Femur (tissue), 1 donor: Measurements from ENCODE around the gene TMUB2.

Experiments
- DNase-seq: peaks from one replicate; pipeline ENCODE4 v3.0.0-alpha.2; 2017

TMUB2 gene

DNA sequence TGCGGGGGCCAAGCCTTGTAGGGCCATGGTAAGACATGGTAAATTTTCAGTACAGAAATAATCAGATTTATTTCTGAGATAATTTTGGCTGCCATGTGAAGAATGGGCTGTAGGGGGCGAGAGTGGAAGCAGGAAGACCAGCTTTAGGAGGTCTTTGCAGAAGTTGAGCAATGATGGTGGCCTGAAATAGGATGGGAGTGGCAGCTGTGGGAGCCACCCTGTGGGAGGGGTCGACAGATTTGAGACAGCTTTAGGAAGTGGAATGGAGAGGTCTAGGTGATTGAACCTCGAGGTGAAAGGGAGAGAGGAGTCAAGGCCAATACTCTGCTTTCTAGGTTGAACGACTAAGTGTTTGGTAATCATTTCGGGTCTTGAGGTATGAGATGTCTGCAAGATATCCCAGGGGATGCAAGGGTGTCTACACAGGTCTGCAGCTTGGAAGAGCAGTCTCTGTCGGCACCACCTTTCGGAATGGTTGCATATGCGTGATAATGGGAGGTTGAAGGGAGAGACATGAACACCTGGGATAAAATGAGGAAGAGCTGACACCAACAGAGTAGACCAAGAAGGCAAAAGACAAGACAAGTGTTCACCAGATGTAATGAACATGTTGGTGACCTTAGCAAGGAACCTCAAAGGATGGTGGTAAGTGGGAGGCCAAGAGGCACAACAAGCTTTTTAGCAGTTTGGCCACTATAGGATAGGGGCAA, 17.1 kb downstream of the TMUB2 start:
- DNase-seq = peak; percentile 47

GRCh38 chr17:44204441-44204882, 17.7 kb downstream of the TMUB2 start:
- DNase-seq = peak; percentile 18

DNA sequence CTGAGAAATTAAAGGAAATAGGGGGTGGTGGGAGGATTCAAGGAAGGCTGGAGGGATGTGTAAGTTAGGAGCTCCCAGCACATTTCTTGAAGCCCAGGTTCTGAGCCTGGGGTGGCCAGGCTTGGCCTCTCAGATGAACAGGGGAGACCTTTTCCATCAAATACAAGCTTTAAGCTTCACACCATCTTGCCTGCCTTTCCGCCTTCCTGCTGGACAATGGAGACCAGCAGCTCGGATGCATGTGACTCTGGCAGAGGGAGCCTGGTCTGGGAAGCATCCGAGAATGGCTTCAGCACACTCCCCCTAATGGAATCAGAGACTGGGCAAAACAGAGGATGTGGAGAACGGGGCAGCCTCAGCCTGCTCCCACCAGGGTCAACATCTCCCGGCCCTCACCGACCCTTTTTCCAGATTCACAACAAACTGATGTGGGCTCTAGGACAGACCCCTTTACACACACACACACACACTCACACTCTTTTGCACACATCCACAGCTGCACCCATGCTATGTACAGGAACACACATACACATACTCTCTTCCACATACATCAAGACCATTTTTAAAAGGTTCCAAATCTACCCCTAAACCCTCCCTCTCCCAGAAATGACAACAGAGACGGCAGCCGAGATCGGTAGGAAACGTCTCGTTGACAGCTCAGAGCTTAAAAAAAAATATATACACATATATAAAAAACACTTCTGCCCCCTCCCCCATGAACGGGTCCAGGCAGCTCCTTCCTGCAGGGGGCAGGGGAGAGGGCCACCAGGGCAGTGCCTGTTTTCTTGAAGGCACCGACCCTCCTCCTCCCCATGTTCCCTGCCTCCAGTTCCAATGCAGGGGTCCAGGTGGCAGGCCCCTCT, 19.4 kb downstream of the TMUB2 start:
- DNase-seq = no peak

GRCh38 chr17:44206825-44207155, 20.0 kb downstream of the TMUB2 start:
- DNase-seq = peak; percentile 20

- peak; percentile 20 for DNase-seq
Measured at GRCh38 chr17:44207319-44207718, 20.5 kb downstream of the TMUB2 start.

DNA sequence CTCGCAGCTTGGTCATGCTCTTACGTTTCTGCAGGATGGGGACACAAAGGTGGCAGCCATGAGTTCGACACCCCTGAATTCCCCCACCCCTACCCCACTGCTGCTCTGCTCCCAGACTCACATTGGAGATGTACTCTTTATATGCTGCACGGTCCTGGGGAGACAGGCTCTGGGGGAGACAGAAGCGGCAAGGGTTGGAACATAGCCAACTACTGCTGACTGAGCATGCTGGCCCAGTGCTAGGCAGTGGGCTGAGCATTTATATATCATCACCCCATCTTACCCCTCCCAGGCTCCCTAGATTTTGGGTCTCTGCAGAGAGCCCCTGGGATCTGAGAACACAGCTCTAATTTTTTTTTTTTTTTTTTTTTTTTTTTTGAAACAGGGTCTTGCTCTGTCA, 21.0 kb downstream of the TMUB2 start:
- DNase-seq = no peak

- peak; percentile 18 for DNase-seq
Measured at GRCh38 chr17:44209786-44210341, 23.1 kb downstream of the TMUB2 start.

DNA sequence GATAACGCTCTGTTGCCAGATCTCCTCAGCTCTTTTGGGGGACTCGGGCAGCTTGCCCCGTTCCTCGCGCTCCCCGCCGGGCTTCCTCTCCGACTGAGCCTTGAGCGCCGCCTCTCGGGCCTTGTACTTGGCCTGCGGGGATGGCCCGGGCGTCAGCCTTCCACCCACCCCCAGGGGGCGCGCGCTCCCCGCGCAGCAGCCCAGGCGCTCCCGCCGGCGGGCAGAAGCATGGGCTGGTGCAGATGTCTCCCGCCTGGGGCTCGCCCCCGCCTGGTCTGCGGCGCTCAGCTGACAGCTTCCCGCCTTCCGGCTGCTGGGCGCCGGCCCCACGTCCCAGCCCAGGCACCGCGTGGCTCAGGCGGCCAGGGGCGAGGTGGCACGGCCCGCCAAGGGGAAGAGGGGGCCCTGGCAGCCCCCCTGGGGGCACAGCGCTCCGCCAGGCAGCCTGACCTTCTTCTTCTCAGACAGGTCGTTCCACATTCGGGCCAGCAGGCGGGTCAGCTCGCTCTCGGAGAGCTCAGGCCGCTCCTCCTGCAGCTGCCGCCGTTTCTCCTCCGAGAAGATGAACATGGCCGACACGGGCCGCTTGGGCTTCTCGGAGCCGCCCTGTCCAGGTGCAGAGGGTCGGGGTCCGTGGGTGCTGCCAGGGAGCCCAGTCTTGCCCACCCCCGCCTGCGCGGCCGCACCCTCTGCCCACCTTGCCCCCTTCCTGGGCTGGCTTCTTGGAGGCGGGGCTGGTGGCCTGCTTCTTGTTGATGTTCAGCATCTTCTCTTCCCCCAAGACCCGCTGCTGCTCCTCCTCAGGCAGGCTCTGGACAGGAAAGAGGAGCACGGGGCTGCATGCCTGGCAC, 23.8 kb downstream of the TMUB2 start:
- DNase-seq = peak; percentile 92

DNA sequence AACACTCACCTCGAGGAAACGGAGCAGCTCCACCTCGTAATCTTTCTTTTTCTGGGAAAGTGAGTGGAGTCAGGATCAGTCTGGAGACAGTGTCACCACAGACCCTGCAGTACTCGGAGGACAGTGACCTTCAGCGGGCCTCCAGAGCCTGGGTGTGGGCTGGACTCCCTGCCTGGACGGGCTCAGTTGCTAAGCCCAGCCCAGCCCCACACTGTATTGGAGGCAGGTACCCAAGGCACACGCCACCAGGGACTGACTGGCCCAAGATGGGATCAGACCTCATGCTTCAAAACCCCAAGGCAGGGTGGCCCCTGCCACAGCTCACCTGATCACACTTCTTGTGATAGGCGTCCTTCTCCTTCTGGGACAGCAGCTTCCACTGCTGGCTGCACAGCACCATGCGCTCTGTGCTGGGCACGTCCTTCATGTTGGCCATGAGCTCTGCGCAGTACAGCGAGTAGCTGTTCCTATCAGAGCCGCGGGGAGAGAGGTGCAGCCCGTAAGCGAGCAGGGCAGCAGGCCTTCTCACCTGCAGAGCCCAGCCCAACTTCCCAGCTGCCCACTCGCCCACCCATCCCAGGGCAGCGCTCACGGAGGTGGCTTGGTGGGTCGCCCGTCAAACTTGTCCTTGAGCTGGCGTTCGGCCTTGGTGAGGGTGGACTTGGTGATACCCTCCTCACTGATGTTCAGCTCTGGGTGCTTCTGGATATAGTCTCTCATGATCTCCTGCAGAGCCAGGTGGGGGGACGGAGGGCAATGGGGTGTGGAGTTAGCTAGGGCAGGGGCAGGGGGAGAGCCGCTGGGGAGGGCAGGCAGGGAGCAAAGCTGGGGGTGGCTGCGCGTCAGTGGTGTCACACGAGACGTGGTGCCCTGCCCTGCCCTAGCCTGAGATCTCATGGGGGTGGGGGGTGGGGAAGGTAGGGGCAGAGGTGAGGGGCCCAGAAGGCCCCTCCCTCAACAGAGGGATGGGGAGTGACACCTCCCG, 24.8 kb downstream of the TMUB2 start:
- peak; percentile 18 for DNase-seq

- DNase-seq = peak; percentile 34
Measured at GRCh38 chr17:44212507-44213402, 26.0 kb downstream of the TMUB2 start.

DNA sequence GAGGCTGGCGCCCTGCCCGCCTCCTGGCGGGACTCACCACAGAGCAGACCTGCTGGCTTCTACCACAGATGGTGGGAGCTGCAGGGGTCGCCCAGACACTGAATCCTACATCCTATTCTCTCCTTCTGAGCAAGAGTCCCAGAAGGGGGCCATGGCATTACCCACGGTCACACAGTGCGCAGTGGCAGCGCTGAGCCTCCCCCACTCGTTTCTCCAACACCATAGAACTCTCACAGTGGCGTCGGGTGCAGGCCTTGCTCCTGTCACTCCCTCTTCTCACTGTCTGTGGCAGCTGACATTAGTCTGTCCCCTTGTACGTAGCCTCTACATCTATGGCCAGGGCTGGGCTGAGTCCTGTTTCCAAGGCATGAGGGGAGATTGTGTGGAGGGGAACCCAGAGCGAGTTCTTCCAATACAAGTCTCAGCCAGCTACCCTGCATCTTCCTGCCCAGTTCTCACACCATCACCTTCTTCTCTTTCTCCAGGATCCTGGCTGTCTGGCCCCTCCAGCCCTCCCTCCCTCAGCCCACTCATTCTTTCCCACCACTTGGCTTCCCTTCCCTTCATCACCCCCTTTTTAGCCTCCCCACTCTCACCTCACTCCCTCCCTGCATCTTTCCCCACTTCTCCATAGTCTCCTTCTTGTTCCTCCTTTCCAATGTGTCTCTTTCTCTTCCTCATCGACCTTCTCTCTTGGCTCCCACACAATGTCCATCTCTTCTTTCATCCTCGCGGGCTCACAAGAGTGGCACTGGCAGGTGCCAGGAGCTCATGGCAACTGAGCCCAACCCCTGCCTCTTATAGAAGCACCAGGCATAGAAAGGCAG, 26.8 kb downstream of the TMUB2 start:
- DNase-seq = peak; percentile 21

DNA sequence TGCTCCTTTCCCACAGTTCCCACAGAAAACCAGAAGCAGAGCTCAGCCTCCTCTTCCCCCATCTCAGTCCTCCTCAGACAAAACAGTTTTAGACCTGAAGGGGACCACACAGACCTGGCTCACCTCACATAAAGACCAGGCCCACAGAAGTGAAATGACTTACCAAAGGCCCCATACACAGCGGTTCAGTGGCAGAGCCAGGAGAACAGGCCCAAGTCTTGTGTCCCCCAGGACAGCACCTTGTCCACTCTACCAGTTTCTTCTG, 27.4 kb downstream of the TMUB2 start:
- no peak for DNase-seq

- no peak for DNase-seq
Measured at GRCh38 chr17:44214896-44215295, 28.1 kb downstream of the TMUB2 start.

GRCh38 chr17:44216173-44216572, 29.4 kb downstream of the TMUB2 start:
- peak; percentile 21 for DNase-seq

GRCh38 chr17:44216694-44217093, 29.9 kb downstream of the TMUB2 start:
- no peak for DNase-seq

GRCh38 chr17:44217738-44218343, 31.1 kb downstream of the TMUB2 start:
- DNase-seq = peak; percentile 18

DNA sequence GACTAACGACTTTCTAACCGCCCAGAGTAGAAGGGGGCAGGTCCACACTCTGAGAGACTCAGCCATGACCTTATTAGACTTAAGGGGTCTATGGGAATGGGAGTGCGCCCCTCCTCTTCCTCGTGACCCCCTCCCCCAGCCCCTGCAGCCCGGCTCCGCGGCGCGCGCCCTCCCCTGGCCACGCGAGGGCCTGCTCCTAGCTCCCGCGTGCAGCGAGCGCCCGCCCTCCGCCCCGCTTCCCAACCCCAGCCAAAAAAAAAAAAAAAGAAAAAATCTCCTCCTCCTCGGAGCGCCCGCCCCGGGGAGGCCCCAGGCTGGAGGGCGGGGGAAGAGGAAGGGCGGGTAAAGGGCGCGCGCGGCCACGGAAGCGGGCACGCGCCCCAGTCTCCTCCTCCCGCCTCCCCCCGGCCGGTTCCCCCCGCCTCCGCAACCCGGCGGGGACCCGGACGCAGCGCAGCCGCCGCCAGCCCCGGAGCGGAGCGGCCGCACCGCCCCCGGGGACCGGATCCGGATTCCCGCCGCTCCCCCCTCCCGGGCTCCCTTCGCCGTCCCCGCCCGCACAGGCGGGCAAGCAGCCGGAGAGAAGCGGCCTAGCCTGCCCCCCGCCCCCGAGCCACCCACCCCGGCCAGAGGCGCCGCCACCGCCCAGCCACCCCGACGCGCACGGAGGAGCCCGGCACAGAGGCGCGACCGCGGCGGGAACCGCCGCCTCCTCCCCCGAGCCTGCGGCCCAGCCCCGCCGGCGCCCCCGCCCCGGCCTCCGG, 31.8 kb downstream of the TMUB2 start:
- peak; percentile 93 for DNase-seq

DNA sequence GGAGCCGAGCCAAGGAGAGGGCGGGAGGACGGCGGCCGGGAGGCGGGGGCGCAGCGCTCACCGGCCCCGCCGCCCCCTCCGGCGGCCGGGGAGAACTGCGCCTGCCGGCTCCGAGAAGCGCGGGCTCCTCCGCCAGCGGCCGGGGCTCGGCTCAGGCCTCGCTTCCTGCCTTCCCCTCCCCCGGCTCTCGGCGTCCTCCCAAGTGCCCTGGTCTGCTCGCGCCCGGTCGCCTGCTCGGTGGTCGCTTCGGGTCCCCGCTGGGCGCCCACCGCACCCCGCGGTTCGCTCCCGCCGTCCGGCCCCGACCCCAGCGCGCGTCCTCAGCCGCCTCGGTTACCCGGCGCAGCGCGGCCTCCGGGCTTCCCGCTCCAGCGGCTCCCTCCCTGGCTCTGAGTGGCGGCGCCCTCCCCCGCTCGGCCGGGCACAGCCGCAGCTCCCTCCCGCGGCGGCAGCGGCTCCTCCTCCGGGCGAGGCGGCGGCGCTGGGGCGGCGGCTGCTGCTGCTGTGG, 32.4 kb downstream of the TMUB2 start:
- DNase-seq = peak; percentile 80
